HepG2 (cell line): Measurements from ENCODE around the gene MRPL10. TPM values are rescaled to one million over a fixed set of nuclear protein-coding genes. Genes with fewer than 3 reads are reported as not detected.
A peak's percentile ranks its signal among the peaks of the same experiment; 100 is the strongest.

Experiments
- AGO2 ChIP-seq: fragments of 200-400 bp; formaldehyde crosslinking; optimal IDR thresholded peaks from 2 replicates; pipeline ENCODE3; 2017; ENCODE audit warnings: mild to moderate bottlenecking, low read depth, low read length, moderate library complexity
- KIAA2018 ChIP-seq: sonication (generic); formaldehyde crosslinking; IDR thresholded peaks from 2 replicates; pipeline ENCODE4 v1.5.0; 2020; ENCODE audit warnings: mild to moderate bottlenecking, missing genetic modification reagents, borderline replicate concordance
- SMAD3 ChIP-seq: sonication (generic); formaldehyde crosslinking; IDR thresholded peaks from 2 replicates; pipeline ENCODE4 v1.4.0; 2020; ENCODE audit warnings: missing genetic modification reagents
- STAT5B ChIP-seq: sonication (generic); formaldehyde crosslinking; IDR thresholded peaks from 2 replicates; pipeline ENCODE4 v1.4.0; 2020; ENCODE audit warnings: missing genetic modification reagents
- ZNF580 ChIP-seq: IDR thresholded peaks from 2 replicates; pipeline ENCODE4 v1.6.1; 2016; ENCODE audit warnings: low read depth, borderline replicate concordance
- polyA plus RNA-seq, 8 experiments: library from polyadenylated mRNA; depleted of rRNA in 3 of 8; stranded (reverse) in 7 of 8; unstranded in 1 of 8; fragments of >200 nt; fragmentation: Illumina TruSeq in 4 of 8; extraction: Trizol in 4 of 8; gene quantifications; 2 replicates each; pipeline versions ENCODE4 v1.2.1 to v1.2.3, GENCODE V29; 2011 to 2016; ENCODE audit warnings: low read depth in 4 of 8, missing spikeins in 1 of 8, mixed read lengths in 1 of 8; ENCODE audit not compliant: insufficient read depth in 1 of 8
- total RNA-seq, 5 experiments: library from RNA; depleted of rRNA; stranded (reverse); fragments of >200 nt; fragmentation: Illumina TruSeq; extraction: Trizol; gene quantifications; 2 replicates each; pipeline ENCODE4 v1.2.3, GENCODE V29; 2016; ENCODE audit warnings: low read depth in 1 of 5
- TF ChIP-seq, protein P1 (sequence below): IDR thresholded peaks from 2 replicates; pipeline ENCODE4 v1.6.1; 2012; ENCODE audit warnings: low read length, improper control_type of control experiment

MRPL10 gene
- total and polyA plus RNA-seq, 2 of the 13 experiments (the other 11 are each of a cell fraction or from before 2014, with no cell fraction given): 56.7 to 149 TPM

DNA sequence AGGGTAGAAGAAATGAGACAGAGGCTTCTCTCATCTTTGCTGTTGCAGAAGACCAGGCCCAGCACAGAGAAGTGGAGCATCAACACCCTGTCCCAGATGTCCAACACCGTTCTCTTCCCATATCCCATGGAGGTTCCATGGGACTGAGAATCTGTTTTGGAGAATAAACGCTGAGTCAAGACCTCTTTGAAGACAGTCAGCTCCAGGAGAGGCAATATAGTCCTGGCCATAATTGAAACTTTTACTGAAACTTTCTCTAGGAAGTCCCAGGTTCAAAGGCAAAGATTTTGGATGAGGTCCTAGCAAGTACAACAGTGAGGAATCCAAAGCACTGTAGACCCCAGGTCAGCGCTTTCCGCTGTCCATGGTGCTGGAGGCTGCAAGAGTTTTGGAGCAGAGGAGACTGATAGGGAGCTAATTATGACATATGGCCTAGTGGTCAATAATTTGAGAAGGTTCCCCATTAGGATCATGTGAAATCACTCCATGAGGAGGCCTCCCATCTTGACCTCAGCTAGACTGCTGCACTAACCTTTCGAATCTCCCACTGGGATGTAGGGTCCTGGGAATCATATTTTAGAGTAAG, 45.7 kb downstream of the MRPL10 start (continued):
- TF ChIP-seq KIAA2018 (CRISPR knock-in tag): no peak
- TF ChIP-seq ZNF580 (CRISPR knock-in tag): no peak
- TF ChIP-seq STAT5B: peak; percentile 86; the same call in 1 of the 2 replicates
- TF ChIP-seq, protein P1, sequence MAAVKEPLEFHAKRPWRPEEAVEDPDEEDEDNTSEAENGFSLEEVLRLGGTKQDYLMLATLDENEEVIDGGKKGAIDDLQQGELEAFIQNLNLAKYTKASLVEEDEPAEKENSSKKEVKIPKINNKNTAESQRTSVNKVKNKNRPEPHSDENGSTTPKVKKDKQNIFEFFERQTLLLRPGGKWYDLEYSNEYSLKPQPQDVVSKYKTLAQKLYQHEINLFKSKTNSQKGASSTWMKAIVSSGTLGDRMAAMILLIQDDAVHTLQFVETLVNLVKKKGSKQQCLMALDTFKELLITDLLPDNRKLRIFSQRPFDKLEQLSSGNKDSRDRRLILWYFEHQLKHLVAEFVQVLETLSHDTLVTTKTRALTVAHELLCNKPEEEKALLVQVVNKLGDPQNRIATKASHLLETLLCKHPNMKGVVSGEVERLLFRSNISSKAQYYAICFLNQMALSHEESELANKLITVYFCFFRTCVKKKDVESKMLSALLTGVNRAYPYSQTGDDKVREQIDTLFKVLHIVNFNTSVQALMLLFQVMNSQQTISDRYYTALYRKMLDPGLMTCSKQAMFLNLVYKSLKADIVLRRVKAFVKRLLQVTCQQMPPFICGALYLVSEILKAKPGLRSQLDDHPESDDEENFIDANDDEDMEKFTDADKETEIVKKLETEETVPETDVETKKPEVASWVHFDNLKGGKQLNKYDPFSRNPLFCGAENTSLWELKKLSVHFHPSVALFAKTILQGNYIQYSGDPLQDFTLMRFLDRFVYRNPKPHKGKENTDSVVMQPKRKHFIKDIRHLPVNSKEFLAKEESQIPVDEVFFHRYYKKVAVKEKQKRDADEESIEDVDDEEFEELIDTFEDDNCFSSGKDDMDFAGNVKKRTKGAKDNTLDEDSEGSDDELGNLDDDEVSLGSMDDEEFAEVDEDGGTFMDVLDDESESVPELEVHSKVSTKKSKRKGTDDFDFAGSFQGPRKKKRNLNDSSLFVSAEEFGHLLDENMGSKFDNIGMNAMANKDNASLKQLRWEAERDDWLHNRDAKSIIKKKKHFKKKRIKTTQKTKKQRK: no peak
- TF ChIP-seq AGO2: no peak
- TF ChIP-seq SMAD3 (CRISPR knock-in tag): peak; percentile 83; the same call in 1 of the 2 replicates
